ENCODE measurements around the gene SYTL1.

SYTL1 gene

DNA sequence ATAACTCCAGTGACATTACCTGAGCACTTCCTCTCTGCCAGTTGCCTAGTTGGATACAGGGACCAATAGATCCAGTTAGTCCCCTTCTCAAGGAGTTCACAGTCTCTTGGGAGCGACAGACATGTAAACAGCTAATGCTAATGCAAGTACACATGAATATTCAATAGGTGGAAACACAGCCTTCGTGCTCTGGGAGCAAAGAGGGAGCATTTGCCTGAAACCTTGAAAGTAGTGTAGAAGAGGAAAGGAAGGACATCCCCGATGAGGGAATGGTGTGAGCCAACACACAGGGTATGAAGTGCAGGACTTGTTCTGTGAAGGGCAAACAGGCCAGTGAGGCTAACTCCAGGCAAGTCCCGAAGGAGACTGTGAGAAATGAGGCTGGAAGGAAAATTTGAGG is 23.7 kb upstream of the SYTL1 start:
- no peak for DNase-seq (ENCODE audit: low read depth in 2 of 2)

DNA sequence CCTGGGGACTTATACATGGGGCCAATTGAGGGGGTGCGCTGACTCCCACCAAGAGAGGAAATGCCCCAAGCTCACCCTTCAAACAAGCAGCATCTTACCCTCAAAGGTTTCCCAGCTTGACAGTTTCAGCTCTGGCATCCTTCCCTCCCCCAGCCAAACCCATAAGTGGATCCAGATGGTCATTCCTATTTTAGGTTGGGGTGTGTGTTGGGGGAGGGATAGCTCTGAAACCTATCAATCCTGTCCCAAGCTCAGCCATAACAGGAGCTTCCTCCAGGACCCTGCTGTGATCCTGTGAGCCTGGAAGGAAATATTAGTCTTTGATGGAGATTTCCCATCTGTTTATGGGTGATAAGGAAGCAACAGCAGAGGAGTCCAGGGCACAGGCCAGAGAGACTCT is 23.2 kb upstream of the SYTL1 start:
- DNase-seq (ENCODE audit: low read depth in 2 of 2), result no peak

DNA sequence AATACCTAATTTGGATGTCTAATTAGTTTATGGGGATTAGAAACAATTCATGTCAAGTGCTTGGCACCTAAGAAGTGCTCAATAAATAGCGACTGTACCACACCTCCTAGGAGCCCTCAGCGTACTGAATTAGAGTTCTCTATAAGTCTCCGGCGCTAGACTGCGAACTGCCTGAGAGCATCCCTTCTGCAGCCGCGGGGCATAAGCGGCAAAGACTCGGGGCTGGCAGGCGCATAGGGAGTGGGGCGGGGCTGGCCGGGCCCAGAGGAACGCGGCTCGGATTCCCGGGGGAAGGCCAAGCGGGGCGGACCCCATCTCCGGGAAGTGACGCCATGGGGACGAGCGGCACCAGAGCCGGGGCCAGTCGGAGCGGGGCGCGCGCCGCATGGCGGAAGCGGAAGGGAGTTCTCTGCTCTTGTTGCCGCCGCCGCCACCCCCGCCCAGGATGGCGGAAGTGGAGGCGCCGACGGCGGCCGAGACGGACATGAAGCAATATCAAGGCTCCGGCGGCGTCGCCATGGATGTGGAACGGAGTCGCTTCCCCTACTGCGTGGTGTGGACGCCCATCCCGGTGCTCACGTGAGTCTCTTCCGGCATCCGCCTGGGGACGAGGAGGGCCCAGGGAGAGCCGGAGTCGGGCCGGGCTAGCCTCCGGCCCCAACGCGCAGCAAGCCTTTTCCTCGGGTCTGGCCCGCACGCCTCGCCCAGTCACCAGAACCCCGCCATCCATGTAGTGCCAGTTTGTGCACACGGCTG is 19.8 kb upstream of the SYTL1 start, which contains the start of gene TMEM222:
Gene TMEM222, plus strand, starts transcription at position 351 of the 756 bp plus-strand sequence. Its CDS starts 35 bp downstream, at position 386.
- peak; percentile 95 to 97 for DNase-seq (ENCODE audit: low read depth in 2 of 2)

DNA sequence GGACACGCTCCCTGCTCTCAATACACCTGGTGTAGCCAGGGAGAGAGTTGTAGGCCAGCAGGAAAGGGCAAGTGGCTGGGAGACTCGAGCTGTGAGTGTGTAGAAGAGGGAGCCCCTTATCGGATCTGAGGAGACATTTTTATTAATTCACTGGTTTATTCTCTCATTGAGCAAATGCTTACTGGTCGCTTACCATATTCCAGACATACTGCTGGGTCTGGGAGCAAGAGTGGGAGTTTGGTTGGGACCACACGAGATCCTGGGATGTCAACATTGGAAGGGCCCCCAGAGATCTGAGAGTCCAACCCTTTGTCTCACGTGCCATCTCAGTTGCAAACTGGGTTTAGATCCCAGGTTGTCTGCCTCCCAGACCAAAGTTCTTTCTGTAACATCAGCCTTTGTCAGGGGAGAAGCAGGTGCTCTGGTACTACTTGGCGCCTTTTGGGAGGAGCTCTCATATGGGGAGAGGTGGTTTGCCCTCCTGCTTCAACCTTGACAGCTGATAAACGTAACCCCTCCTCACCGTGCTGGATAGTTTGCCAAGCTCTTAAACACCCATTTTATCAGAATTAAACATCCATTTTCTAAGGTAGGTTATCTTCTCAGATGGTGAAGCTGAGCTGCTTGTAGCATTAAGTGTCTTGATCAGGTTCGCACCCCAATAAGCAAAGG is 19.1 kb upstream of the SYTL1 start:
- no peak for DNase-seq (ENCODE audit: low read depth in 2 of 2)

DNA sequence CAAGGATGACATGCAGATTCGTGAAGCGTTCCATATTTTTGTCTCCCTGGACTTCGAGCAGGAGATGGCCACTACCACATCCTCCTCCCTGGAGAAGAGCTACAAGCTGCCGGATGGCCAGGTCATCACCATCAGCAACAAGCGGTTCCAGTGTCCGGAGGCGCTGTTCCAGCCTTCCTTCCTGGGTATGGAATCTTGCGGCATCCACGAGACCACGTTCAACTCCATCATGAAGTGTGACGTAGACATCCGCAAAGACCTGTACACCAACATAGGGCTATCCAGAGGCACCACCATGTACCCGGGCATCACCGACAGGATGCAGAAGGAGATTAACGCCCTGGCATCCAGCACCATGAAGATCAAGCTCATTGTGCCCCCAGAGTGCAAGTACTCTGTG is 16.5 kb upstream of the SYTL1 start:
- no peak for DNase-seq (ENCODE audit: low read depth in 2 of 2)

DNA sequence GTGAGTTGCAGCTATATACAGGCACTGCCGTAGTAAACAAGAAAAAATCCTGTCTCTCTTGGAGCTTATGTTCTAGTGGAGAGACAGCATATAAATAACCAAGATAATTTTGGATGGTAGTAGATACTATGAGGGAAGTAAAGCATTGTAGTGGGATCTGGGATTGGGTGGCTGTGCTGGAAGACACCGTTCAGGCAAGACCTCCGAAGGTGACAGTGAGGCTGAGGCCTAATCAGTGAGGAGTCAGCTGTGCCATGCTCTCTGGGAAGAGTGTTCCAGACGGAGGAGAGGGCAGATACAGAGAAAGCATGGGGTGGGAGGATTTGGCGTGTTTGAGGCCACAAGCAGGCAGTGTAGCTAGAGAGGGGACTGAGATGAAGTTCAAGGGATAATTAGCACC is 13.9 kb upstream of the SYTL1 start:
- no peak for DNase-seq (ENCODE audit: low read depth in 2 of 2)

DNA sequence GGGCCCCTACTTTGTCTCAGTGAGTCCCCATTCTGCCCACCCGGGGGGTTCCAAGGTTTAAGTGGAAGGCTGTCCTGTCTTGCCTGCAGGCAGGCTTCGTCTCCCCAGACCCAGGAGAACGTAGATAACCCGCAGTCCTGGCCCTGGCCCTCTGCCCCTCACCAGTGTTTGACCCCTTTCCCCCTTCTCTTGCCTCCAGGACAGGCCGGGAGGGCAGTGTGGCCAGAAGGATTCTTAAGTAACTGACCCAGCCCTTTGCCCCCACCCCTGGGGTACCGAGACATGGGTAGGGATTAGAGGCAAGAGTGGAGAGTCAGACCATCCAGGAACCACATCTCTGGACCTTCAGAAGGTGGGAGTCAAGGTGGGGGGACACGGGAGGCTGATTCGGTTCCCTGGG is 11.0 kb upstream of the SYTL1 start:
- DNase-seq (ENCODE audit: low read depth in 2 of 2), result no peak

DNA sequence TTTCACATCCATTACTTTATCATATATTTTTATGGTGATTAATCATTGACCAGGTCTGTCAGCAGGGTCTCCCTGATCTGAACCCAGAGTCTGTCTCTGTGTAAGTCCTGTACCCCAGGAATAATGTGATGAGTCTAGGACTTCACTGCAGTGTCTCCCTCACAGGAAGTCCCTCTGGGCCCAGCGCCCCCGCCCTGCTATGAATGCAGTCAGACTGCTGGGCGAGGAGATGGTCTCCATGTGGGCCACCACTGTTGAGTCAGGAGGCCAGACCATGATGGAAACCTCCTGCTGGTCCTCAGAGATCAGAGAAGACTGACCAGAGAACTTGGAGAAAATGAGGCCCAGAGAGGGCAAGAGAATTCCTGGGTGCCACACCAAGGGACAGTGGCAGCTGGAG is 10.4 kb upstream of the SYTL1 start:
- DNase-seq (ENCODE audit: low read depth in 2 of 2), result no peak

DNA sequence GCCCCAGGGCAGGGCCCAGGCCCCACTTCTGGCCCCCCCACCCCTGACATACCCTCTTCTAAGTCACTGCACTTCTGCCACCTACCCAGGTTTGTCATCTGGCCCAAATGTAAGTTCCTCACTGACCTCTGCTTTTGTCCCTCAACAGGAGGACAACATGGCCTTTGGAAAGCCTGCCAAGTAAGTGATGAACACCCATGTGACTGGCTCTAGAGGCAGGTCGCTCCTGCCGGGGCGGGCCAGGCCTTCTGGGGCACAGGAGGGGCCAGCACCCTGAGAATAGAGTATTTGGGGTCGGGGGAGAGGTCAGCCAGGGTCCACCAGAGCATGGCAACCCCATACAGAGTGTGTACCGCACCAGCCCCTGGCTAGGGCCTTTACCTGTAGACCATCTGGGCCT is 9.9 kb upstream of the SYTL1 start:
- no peak for DNase-seq (ENCODE audit: low read depth in 2 of 2)

DNA sequence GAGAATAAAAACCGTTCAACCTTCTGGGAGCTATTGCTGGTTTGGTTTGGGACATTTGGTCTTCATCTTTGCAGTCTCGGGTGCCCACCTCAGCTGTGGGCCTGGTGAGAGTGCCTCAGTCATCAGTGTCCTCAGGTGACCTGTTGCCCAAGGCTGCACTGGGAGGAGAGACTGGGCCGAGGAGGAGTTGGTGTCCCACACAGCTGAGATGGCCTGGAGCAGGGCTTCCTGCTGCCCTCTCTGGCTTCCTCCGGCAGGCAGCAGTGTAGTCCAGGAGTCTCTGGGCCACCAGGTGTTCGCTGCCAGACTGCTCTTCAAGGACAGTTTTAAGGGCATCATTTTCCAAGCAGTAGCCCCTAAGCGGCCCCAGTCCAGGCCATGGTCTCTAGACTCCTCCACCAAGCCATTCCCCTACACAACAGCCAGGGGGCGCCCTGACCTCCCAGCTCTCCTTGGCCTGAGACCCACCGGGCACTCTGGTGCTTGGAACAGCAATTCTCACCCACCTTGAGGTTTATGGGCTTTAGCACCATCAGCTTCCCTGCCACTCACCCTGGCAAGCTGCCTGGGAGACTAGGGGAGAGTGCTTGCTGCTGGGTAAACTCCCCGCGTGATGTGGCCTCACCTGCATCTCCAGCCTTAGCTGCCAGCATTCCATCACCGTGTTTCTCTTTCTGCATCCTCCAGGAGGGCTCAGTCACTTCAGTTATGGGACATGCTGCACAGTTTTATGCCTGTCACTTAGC is 9.1 kb upstream of the SYTL1 start:
- DNase-seq (ENCODE audit: low read depth in 2 of 2), result peak in 1 of 2 donors; percentile 36

DNA sequence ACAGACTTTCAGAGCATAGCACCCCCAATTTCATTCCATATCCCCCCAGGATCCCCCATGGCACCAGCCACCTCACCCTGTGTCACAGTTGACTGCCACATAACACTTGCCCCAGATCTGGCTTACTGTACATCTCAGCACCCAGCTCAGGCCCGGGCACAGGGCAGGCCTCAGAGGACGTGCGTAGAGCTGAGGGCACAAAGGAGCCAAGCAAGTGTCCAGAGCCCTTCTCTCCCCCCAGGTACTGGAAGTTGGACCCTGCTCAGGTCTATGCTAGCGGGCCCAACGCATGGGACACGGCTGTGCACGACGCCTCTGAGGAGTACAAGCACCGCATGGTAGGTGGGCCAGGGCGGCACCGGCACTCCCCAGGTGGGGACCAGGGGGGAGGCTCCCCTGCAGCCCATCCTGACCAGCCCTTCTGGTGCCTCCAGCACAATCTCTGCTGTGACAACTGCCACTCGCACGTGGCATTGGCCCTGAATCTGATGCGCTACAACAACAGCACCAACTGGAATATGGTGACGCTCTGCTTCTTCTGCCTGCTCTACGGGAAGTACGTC is 8.0 kb upstream of the SYTL1 start:
- no peak for DNase-seq (ENCODE audit: low read depth in 2 of 2)

DNA sequence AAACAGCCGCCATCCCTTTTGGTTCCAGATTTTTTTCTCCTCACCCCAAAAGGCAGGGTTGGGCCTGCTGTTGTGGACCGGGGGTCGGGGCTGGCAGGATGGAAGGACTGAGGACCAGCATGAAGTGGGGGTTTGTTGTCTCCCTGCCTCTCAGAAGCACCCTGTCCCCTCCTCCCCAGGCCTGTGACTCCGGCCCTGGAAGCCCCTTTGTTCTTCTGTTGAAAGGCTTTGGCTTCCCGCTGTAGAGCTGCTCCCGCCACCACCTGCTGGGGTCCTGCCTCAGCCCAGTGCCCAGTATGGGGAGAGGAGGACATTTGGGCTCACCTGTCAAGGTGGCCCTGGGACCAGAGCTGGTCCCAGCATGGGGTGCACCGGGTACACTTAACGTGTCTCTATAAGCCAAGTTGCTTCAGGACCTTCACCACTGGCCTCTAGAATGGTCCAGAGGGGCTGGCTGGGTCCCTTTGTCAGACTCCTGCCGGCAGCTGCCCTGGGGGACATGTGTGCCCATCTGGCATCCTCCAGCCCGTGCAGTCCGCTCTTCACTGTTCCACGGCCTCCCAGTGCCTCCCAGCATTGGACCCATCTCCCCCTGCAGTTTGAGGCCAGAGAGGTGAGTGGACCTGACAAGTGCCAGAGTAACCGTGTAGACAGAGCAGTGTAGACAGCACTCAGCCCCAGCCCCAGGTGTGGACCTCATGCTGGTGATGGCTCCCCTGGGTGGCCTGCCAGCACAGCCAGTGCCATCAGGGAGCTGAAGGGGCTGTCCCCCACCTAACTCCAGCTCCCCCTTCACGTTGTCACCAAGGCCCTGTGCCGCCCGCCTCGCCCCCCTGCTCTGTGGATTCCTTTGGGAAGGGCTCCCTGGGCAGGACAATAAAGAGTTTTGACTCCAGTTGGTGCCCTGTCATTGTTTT is 6.1 kb upstream of the SYTL1 start:
- DNase-seq (ENCODE audit: low read depth in 2 of 2), result no peak

DNA sequence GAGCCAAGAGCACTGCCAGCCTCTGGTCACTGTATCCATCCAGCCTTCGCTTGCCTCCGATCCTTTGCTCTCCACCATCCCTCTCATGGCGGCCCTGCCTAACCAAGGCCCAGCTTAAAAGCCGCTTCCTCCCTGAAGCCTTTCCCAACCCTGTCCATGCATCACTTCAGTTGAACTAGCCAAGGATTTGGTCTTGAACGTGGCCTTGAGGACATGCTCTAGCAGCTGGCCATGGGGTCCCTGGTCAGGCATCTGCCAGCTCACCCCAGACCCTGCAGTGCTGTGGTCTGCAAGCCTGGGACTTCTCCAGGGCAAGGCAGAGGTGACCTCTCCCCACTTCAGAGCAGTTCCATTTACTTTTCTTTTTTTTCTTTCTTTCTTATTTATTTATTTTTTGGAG is 5.1 kb upstream of the SYTL1 start:
- DNase-seq (ENCODE audit: low read depth in 2 of 2), result no peak

DNA sequence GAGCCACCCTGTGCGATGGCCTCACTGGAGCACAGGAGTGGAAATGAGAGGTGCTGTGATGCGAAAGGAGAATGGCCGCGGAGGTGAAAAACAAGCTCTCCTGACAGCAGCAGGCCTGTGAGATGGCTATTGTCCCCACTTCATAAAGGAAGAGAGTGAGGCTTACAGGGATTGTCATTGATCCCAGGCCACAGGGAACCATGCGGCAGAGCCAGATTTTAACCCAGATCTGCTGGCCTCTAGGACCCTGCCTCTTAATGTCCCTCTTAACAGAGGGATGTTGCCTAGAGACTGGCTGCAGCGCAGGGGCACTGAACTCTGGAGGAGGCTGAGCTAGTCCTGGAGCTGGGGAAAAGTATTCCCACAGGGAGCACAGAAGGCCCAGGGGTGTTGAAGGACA is 3.1 kb upstream of the SYTL1 start:
- DNase-seq (ENCODE audit: low read depth in 2 of 2), result no peak

DNA sequence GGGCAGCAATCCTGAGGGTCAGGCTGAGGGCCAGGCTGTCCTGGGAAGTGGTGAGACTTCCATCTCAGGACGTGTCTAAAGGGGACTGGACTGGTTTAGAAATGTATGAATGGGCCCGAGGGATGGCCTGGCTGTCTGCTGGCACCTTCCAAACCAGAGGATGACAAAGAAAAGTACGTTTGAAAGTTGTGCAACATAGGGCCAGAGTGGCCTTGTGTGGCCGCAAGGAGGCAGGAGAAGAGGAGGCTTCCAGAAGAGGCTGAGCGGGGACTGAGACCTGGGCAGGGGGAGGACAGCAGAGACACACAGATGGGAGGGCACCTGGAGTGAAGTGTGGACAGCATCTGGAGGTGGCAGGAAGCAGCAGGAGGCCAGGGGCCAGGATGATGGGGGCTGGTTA is 2.6 kb upstream of the SYTL1 start:
- DNase-seq (ENCODE audit: low read depth in 2 of 2), result no peak

DNA sequence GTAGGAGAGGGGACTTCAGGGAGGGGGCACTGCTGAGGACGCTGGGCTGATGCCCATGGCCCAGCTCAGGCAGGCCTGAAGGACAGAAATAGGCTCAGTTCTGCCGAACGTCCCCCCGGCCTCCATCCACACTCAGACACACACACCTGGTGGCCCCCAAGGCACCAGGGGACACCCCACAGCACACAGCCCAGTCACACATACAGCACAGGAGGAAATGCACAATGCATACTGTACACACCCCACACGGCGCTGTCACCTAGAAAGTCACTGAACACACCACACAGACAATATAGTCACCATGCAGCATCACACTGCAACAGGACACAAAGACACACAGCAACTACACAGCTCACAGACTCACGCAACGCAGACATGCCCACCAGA is 562 bp downstream of the SYTL1 start:
- DNase-seq (ENCODE audit: low read depth in 2 of 2), result no peak

DNA sequence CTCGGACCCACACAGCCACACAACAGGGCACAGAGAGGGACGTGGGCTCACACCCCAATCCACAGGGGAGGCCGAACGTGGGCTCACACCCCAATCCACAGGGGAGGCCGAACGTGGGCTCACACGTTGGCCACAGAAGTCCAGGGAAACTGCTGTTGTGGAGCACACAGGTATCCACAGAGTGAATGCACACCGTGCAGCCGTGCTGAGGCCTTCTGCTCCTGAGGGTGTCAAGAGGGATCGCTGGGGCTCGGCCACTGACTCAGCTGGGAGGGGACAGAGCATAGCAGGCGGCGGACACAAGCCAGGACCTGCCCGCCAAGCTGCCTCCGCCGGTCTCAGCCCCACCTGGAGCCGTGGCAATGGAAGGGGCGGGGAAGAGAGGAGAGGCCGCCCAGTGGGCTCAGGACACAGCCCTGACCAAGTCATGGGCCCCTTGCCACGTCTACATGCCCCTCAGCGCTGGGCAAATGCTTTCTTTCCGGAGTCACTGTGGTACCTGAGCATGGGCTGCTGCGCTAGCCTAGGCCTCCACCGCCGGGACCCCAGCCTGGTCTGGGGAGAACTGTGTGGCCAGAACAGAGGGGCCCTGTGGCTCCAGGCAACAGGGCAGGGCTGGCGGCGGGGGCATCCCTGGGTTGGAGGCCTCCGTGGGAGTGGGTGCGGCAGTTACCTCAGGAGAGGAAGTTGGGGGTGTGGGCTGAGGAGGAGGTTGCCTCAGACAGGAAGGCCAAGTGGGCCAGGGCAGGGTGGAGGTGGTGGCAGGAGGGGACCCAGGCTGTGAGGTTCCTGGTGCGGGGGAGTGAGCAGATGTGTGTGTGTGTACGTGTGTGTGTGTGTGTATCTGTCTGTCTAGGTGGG is 1.2 kb downstream of the SYTL1 start:
- DNase-seq (ENCODE audit: low read depth in 2 of 2), result peak in 1 of 2 donors; percentile 42

DNA sequence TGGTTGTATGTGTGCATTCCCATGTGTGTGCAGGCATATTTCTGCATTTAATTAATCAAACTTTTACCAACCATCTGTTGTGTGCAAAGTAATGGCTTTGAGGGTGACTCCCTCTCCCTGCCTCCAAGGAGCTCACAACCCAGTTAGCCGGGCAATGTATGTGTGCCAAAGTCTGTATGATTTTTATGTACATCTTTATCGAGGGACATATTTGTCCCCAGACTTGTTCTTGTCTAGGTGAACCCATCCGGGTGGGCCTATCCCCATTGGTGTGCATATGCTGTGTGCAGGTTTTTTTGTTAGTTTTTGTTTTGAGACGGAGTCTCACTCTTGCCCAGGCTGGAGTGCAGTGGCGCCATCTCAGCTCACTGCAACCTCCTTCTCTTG is 1.8 kb downstream of the SYTL1 start:
- no peak for DNase-seq (ENCODE audit: low read depth in 2 of 2)

DNA sequence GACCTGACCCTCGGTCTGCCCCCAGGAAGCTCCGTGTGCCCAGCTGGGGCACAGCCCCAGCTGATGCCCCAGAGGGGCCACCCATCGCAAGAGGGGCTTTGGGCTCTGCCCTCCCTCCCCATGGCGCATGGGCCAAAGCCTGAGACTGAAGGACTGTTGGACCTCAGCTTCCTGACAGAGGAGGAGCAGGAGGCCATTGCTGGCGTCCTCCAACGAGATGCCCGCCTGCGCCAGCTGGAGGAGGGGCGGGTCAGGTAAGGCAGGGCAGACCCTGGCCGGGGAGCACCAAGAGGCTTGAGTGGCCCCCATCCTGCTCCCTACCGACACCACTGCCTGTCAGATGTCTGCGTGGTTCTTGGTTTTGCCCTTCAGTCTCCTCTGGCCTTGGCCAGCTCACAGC is 3.5 kb downstream of the SYTL1 start:
- DNase-seq (ENCODE audit: low read depth in 2 of 2), result no peak

DNA sequence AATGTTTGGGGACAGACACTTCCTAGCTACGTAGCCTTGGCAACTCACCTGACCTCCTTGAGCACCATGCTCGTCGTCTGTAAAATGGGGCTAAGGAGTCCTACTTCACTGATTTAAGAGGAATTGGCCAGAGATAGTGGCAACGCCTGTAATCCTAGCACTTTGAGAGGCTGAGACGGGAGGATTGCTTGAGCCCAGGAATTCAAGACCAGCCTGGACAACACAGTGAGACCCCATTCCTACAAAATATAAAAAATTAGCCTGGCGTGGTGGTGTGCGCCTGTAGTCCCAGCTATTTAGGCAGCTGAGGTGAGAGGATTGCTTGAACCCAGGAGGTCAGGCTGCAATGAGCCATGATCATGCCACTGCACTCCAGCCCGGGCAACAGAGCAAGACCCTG is 4.5 kb downstream of the SYTL1 start:
- no peak for DNase-seq (ENCODE audit: low read depth in 2 of 2)

All from stimulated activated CD8-positive, alpha-beta memory T cell treated with anti-CD3 and anti-CD28 coated beads, Interleukin-2, amount 100 ng/mL, for 48 hours (primary cell).